Measurements from ENCODE around the gene FSHR.

Gene FSHR

DNA sequence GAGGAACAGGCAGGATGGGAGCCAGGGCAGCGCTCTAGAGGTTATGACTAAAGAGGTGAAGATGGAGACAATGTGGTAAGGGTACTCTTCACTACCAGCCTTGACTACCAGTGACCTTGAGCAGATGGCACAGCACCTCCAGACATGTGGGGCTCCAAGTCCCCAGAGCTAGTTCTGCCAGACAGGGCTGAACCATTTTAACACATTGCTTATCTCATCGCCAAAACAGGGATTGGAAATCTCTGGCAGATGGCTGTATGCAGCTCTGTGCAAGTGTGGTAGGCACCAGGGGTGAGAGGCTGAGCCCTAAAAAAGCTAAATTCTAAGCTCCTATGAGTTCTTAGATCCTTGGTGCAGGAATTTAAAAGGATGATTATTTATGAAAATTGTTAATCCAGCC lies 41.3 kb downstream of the FSHR start:
- no peak for DNase-seq (ENCODE audit: low read depth, low spot score)

DNA sequence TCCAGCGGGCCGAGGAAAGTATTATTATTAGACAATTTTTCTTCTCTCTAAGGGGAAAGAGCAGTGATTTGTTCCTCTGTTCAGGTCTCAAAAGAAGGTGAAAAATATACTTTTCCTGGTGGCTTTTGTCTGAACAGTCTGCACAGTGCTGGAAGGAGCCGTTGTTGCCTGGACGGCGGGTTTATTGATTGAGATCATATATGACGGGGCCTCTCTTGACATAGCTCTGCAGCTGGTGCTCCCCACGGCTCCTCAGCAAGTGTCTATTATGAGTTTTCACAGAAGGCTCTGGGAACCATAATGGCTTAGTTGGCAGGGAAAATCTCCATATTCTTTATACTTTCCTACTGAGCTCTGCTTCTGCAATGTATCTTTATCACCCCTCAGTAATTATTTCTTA lies 42.9 kb downstream of the FSHR start:
- DNase-seq (ENCODE audit: low read depth, low spot score): no peak

- no peak for DNase-seq (ENCODE audit: low read depth, low spot score)
These were observed 43.3 kb downstream of the FSHR start for GRCh38 chr2:49111006-49111405.

DNA sequence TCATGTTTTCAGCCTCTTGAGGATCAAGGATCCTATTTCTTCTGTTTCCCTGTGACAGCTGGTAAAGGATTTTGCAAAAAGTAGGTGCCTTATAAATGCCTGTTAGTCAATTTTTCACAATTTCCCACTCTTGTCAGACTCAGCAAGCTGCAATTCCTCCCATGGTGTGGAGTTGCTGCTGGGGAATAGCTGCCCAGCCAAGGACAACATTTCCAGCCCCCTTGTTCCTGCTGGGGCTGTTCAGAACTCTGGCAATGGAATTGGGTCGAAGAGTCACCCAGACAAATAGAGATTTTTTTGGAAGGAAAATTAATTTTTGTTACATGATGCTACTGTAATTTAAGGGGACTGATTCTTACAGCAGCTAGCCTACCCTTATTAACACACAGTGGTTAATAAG lies 43.7 kb downstream of the FSHR start:
- no peak for DNase-seq (ENCODE audit: low read depth, low spot score)

DNA sequence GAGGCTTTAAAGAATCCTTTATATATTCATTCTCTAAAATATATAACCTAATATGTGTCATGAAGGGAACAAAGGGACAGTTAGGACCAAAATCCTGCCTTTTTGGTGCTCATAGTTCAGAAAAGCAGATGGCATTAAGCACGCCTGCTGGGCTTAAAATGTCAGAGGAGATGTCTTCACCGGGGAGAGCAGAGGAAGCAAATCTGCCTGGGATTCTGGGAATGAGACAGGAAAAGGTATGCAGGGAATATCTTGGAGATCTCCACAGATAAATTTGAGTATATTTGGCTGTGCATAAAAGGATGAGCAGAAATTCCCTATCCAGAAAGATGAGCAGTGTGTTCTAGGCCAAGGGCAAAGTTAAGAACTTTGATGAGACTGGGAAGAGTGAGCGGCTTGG lies 45.5 kb downstream of the FSHR start:
- no peak for DNase-seq (ENCODE audit: low read depth, low spot score)

DNA sequence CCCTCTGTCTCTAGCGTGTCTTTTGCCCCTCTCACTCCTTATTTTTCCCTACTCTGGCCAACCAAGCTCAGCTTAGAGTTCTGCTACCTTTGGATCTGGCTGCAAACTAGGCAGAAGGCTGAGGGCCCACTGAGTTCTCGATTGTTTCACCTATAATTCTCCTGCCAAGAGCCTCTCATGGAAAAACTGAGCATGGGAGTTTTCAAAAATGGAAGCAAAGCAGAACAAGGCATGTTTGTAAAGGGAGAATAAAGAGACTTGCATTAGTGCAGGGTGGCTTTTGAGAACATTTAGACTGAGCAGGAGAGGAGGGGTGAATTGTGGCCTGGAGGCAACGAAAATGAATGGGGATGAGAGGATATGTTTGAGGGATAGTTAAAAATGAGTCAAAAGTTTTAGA lies 45.9 kb downstream of the FSHR start:
- no peak for DNase-seq (ENCODE audit: low read depth, low spot score)

- no peak for DNase-seq (ENCODE audit: low read depth, low spot score)
These were observed 48.8 kb downstream of the FSHR start for GRCh38 chr2:49105506-49105905.

DNA sequence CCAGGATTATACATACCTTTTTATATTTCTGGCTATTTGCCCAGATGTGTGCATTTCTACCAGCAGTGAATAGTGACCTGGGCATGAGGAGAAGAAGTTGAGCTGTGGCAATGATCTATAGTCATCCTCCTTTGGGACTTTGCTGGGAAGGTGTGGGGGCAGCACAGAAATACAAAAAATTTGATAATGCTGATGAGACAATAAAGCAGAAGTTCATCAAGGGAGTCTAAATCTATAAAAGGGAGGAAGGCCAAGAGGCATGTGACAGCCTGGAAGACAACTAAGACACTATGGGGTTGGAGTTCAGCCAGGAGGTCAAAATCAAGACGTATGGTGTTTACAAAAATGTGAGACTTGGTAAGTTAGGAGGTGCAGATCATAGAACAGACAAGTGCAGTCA lies 52.2 kb downstream of the FSHR start:
- DNase-seq (ENCODE audit: low read depth, low spot score): no peak

- DNase-seq (ENCODE audit: low read depth, low spot score): no peak
These were observed 73.6 kb downstream of the FSHR start for GRCh38 chr2:49080681-49081080.

DNA sequence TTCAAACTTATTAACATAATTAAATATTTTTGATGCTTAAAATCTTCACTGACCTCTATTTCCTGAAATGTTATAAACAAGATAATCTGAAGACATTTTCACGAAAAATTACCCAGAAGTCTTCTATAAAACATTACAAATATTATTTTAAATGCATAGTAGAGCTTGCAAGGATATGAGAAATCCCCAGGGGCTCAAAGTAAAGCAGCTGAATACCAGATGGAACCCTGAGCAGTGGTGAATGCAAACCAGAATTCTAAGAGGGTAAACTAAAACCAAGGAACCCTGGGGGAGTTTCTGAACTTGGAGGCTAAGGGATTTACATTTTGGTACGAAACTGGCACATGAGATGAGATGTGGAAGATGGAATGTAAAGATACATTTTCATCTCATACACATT lies 83.6 kb downstream of the FSHR start:
- no peak for DNase-seq (ENCODE audit: low read depth, low spot score)

DNA sequence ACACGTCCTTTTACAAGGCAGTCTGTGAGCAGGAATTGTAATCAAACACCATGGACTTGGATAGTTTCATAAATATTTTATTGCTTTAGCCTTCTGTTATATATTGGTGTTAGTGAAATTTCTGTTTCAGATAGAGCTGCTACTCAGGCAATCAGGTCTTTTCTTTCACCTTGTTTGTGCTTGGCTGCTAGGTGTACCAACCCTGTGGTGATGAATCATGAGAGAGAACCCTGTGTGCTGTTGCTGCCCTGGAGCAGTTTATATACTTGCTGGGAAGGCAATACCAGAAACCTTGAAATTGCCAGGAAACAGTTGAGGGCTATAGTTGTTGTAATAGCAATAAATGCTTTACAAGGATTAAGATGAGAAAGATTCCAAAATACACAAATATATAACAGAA lies 84.5 kb downstream of the FSHR start:
- DNase-seq (ENCODE audit: low read depth, low spot score): no peak

GRCh38 chr2:49068613-49069012 lies 85.7 kb downstream of the FSHR start:
- no peak for DNase-seq (ENCODE audit: low read depth, low spot score)

DNA sequence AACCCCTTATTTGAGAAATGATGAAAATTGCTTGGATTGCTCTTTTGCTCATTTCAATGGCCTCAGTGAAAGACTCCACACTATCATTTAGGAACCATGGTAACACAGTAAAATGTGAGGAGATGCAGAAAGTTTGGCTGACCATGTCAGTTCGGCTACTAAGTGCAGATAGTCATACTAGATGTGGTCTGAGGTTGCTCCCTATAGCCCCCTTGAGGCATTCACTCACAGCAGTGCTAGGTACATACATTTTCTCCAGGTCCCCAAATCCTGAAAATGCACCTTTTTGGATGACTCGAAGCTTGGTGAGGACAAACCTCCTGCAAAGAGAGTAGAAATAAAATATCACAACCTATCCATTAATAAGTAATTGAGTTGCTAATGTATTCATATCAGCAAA lies 86.3 kb downstream of the FSHR start:
- no peak for DNase-seq (ENCODE audit: low read depth, low spot score)

GRCh38 chr2:49053156-49053555 lies 101.2 kb downstream of the FSHR start:
- DNase-seq (ENCODE audit: low read depth, low spot score): no peak

DNA sequence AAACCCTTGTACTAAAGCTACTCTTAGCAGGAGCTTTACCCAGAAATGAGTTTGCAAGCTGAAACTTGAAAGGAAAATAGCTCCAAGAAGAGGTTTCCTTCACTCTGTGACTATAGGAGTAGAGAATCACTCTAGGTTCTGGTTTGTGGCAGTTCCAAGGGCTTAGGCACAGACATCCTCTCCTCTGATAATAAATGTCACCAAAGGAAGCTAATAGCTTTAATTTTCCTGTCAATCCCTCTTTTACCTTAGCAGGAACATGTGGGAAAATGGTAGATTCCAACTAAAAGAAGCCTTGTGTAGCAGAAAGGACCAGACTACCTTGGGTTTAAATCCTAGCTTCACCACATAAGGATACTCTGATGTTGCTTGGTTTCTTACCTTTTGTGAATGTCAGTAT lies 104.0 kb downstream of the FSHR start:
- DNase-seq (ENCODE audit: low read depth, low spot score): no peak

DNA sequence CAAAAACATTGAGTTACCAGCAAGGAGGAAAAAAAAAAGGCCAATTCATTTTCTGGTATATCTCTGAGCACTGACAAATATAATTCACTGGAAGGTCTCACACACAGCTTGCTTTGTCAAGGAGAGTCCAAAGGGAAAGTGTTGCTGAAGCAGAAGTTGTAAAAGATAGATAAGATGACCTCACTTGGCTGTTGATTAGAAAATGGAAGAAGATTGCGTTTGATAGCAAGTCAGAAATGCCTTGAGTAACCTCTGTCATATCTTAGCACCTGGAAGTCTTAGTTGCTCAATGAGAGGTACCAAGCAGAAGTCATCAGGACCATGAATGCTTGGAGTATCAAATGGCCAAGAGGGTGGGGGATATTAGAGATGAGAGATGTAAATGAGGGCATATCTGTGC lies 105.2 kb downstream of the FSHR start:
- DNase-seq (ENCODE audit: low read depth, low spot score): no peak

DNA sequence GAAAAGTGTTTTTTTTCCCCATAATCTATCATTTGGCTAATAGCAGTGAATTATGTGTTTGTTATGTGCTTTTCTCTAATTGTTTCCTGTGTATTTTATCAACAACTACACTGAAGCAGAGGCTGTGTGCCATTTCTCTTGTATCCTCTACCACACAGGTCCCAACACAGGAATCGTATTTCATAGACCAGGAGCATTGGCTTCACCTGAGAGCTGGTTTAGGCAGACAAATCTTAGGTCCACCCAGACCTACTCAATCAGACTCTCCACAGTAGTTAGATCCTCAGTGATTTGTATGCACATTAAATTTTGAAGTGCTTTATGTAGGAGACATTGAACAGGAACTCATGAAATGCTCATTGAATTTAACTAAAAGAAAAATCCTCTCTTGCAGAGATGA lies 109.2 kb downstream of the FSHR start:
- DNase-seq (ENCODE audit: low read depth, low spot score): no peak

GRCh38 chr2:49044350-49045079 lies 109.8 kb downstream of the FSHR start:
- DNase-seq (ENCODE audit: low read depth, low spot score): peak; percentile 2

GRCh38 chr2:49043405-49043982 lies 110.8 kb downstream of the FSHR start:
- DNase-seq (ENCODE audit: low read depth, low spot score): no peak

DNA sequence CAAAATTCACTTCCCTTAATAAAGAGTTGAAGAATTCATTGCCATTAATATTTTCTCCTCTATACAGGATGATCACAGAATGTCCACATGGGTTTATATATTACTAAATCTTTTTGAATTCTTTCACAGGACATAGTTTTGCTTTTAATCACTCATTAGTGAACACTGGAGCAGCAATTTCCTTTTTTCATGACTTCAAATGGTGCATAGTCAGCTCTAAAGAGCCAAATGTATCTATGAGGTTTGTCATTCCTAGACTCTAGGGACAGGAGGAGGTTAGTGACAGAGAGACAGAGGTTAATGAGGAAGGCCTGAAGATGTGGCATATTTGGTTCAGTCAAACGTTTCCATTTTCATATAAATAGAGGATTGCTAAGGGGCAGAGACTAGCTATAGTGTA lies 111.8 kb downstream of the FSHR start:
- no peak for DNase-seq (ENCODE audit: low read depth, low spot score)

DNA sequence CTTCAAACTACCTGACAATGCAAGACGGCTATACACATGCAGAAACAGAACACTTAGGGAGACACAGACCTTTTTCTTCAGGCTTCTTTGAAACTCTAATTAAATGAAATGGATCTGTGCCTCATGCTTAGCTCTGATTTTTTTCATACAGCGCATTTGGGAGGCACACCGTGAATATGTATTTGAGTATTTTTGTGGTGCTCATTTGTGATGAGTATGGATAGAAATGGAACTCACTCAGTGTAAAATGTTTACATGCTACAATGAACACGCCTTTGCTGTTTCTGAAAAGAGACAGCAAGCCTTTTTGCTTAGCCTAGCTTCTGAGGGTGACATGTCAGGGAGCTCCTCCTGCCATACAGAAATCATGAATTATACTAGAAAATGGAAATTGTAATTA lies 113.3 kb downstream of the FSHR start:
- DNase-seq (ENCODE audit: low read depth, low spot score): no peak

- DNase-seq (ENCODE audit: low read depth, low spot score): no peak
These were observed 117.1 kb downstream of the FSHR start for GRCh38 chr2:49037197-49037596.

DNA sequence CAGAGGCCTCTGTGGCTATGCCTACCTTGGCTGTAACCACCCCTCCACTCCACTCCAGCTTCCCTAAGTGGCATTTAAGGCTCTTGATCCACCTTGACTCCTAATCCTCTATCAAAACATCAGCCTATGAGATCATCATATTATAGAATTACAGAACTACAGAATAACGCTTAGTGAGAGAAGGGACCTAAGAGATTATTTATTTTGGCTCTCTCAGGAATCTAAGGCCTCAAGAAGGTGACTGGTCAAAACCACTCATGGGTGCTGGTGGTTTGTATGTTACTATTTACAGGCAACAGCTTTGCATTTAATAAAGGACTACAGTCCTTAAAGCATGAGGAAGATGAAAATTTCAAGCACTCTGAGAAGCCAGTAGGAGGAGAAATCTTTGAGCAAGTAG lies 118.8 kb downstream of the FSHR start:
- peak; percentile 7 for DNase-seq (ENCODE audit: low read depth, low spot score)
